HEK293T (cell line): ENCODE results near the gene SLX4IP.

Experiments used
- CTCF ChIA-PET: fragments of 350-600 bp; formaldehyde crosslinking; extraction: SDS; loops from one replicate; lab custom pipeline; 2021; ENCODE audit warnings: antibody characterized with exemption, inconsistent platforms; lab: Yijun Ruan, JAX
- POLR2A ChIA-PET: fragments of 350-600 bp; formaldehyde crosslinking; extraction: SDS; loops from one replicate; lab custom pipeline; 2020; ENCODE audit warnings: antibody characterized with exemption, inconsistent platforms; lab: Yijun Ruan, JAX
- DNase-seq: peaks from one replicate; pipeline ENCODE4 v3.0.0; 2012; ENCODE audit warnings: mixed read lengths; ENCODE audit errors: extremely low spot score
- ARNT ChIP-seq: fragments of 450-650 bp; IDR thresholded peaks from 2 replicates; pipeline ENCODE4 v1.6.1; 2017; ENCODE audit warnings: mild to moderate bottlenecking
- BHLHE40 ChIP-seq: fragments of 450-650 bp; IDR thresholded peaks from 2 replicates; pipeline ENCODE4 v1.6.1; 2016; ENCODE audit warnings: mild to moderate bottlenecking, moderate library complexity, borderline replicate concordance
- CTBP1 ChIP-seq: fragments of 450-650 bp; IDR thresholded peaks from 2 replicates; pipeline ENCODE4 v1.6.1; 2016; ENCODE audit warnings: borderline replicate concordance
- ELF4 ChIP-seq: fragments of 450-650 bp; IDR thresholded peaks from 2 replicates; pipeline ENCODE4 v1.6.1; 2017; ENCODE audit warnings: antibody characterized with exemption
- FOXA1 ChIP-seq: fragments of 450-650 bp; IDR thresholded peaks from 2 replicates; pipeline ENCODE4 v1.6.1; 2016; ENCODE audit warnings: mild to moderate bottlenecking
- FOXK2 ChIP-seq: fragments of 450-650 bp; IDR thresholded peaks from 2 replicates; pipeline ENCODE4 v1.6.1; 2016; ENCODE audit warnings: mild to moderate bottlenecking
- FOXM1 ChIP-seq: fragments of 450-650 bp; IDR thresholded peaks from 2 replicates; pipeline ENCODE4 v1.6.1; 2017; ENCODE audit warnings: mild to moderate bottlenecking, borderline replicate concordance
- HDGF ChIP-seq: fragments of 450-650 bp; IDR thresholded peaks from 2 replicates; pipeline ENCODE4 v1.6.1; 2017; ENCODE audit warnings: antibody characterized with exemption, borderline replicate concordance
- L3MBTL2 ChIP-seq: fragments of 450-650 bp; conservative IDR thresholded peaks from 2 replicates; pipeline ENCODE4 v1.6.1; 2016; ENCODE audit warnings: mild to moderate bottlenecking
- LEF1 ChIP-seq: fragments of 450-650 bp; IDR thresholded peaks from 2 replicates; pipeline ENCODE4 v1.6.1; 2017; ENCODE audit warnings: mild to moderate bottlenecking, borderline replicate concordance
- NFRKB ChIP-seq: fragments of 450-650 bp; IDR thresholded peaks from 2 replicates; pipeline ENCODE4 v1.6.1; 2016; ENCODE audit warnings: mild to moderate bottlenecking, moderate library complexity
- PKNOX1 ChIP-seq: fragments of 450-650 bp; IDR thresholded peaks from 2 replicates; pipeline ENCODE4 v1.6.1; 2016
- SP1 ChIP-seq: fragments of 450-650 bp; IDR thresholded peaks from 2 replicates; pipeline ENCODE4 v1.6.1; 2017
- SUZ12 ChIP-seq: fragments of 450-650 bp; IDR thresholded peaks from 2 replicates; pipeline ENCODE4 v1.6.1; 2016; ENCODE audit warnings: mild to moderate bottlenecking
- TARDBP ChIP-seq: fragments of 450-650 bp; IDR thresholded peaks from 2 replicates; pipeline ENCODE4 v1.6.1; 2016
- ZNF384 ChIP-seq: fragments of 450-650 bp; IDR thresholded peaks from 2 replicates; pipeline ENCODE4 v1.6.1; 2016

Gene SLX4IP

GRCh38 chr20:10511509-10512251 is 76.6 kb downstream of the SLX4IP start:
- ChIA-PET POLR2A (no interaction called here), CTCF (no interaction called here)

GRCh38 chr20:10513061-10513460 is 78.0 kb downstream of the SLX4IP start:
- ChIA-PET POLR2A (interaction anchor here (1.2 kb wide), 1 partner anchor 79 kb away, joined by 4 read pairs; the partner anchor contains the start of gene MKKS), CTCF (no interaction called here)
- no peak for TF ChIP-seq L3MBTL2
- TF ChIP-seq SP1 = no peak
- no peak for TF ChIP-seq ZNF384
- TF ChIP-seq CTBP1 = no peak
- TF ChIP-seq ARNT = no peak
- no peak for TF ChIP-seq LEF1
- TF ChIP-seq HDGF = no peak
- TF ChIP-seq FOXM1 = no peak
- no peak for DNase-seq

More at GRCh38 chr20:10511509-10512251, 76.6 kb downstream of the SLX4IP start:
- peak; percentile 57 for DNase-seq
- no peak for TF ChIP-seq FOXA1
- no peak for TF ChIP-seq HDGF
- TF ChIP-seq TARDBP = no peak
- no peak for TF ChIP-seq SP1
- TF ChIP-seq ZNF384 = no peak
- TF ChIP-seq ARNT = no peak
- no peak for TF ChIP-seq BHLHE40
- no peak for TF ChIP-seq ELF4
- TF ChIP-seq NFRKB = no peak
- no peak for TF ChIP-seq FOXK2
- TF ChIP-seq PKNOX1 = no peak
- TF ChIP-seq SUZ12 = no peak
- no peak for TF ChIP-seq L3MBTL2
- TF ChIP-seq CTBP1 = no peak
- no peak for TF ChIP-seq LEF1

- POLR2A ChIA-PET = interaction anchor here (1.2 kb wide), 1 partner anchor 80 kb away, joined by 4 read pairs; the partner anchor contains the start of gene MKKS
- CTCF ChIA-PET = interaction anchor here (0.6 kb wide), 1 partner anchor 22 kb away, joined by 6 read pairs; no protein-coding TSS in a partner anchor
- no peak for DNase-seq
- TF ChIP-seq FOXA1 (no peak), ELF4 (no peak), PKNOX1 (no peak), ZNF384 (no peak), ARNT (no peak), FOXK2 (no peak), HDGF (no peak), NFRKB (no peak), LEF1 (no peak), SP1 (no peak), BHLHE40 (no peak), FOXM1 (no peak), L3MBTL2 (no peak), SUZ12 (no peak), CTBP1 (no peak), TARDBP (no peak)
Measured at GRCh38 chr20:10513931-10514575, 78.9 kb downstream of the SLX4IP start.

GRCh38 chr20:10516529-10516928 is 81.4 kb downstream of the SLX4IP start:
- TF ChIP-seq L3MBTL2 (no peak), SUZ12 (no peak), FOXA1 (no peak), ZNF384 (no peak), NFRKB (no peak), TARDBP (no peak), FOXK2 (no peak), LEF1 (no peak), FOXM1 (no peak), SP1 (no peak), CTBP1 (no peak), HDGF (no peak), PKNOX1 (no peak), ELF4 (no peak), BHLHE40 (no peak), ARNT (no peak)
- DNase-seq = no peak
- POLR2A ChIA-PET = no interaction called here
- CTCF ChIA-PET = no interaction called here

- no peak for DNase-seq
- TF ChIP-seq NFRKB = no peak
- POLR2A ChIA-PET = no interaction called here
- CTCF ChIA-PET = interaction anchor here (0.7 kb wide), 1 partner anchor 323 kb away, joined by 4 read pairs; no protein-coding TSS in a partner anchor
Measured at GRCh38 chr20:10519361-10520046, 84.4 kb downstream of the SLX4IP start.
